Stimulated activated naive CD8-positive, alpha-beta T cell treated with anti-CD3 and anti-CD28 coated beads, Interleukin-15, Interleukin-2, amounts not matched to agents 100 U/mL and 50 U/mL, for 24 hours (primary cell): ENCODE data around the gene CLDN6.

ENCODE experiments used
- ATAC-seq: fragments of 150-1000 bp; cut with Tn5 transposase; one replicate; pipeline ENCODE4 v1.10.0; 2021
- DNase-seq: peaks from one replicate; pipeline ENCODE4 v3.0.0; 2021

The CLDN6 gene

DNA sequence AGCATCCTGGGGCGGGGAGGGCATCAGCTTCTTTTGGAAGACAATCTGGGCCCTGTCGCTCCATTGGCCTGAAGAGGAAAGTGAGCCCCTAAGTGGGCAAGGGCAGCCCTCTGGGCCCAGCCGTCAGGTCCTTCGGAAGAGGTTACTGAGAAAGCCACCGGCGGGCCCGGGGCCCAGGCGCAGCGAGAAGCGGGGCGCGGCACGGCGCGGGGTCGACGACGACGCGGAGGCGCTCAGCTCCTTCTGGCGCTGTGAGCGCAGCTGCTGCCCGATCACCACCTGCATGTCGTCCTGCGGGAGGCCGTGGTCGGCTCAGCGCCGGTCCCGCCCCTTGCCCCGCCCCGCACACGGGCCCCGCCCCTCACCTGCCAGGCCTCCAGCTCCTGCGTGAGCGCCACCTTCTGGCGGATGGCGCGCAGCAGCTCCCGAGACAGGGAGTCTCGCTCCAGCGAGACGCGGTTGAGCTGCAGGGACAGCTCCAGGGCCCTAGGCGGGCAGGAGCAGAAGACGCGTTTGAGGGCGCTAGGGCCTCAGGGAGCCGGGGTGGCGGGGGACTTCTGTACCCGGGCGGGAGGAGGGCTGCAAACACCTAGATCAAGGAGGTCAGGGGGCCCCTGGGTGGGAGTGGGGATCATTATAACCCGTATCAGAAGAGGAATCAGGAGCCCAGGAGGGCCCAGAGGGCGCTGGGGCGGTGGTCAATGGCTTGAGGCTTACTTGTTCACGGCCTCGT is 10.2 kb upstream of the CLDN6 start:
- ATAC-seq (peak; percentile 41), DNase-seq (peak; percentile 95)

DNA sequence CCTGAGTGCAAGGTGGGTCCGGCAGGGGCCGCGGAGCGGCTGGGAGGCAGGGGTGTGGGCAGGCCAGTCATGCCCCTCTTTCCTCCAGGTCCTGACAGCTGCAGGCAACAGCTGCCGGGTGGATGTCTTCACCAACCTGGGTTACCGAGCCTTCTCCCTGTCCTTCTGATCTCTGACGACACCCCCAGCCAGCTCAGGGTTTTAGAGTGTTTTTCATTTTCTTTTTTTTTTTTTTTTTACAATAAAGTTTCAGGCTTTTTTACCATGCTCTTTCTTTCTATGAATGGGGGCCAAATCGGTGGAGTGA is 9.5 kb upstream of the CLDN6 start:
- ATAC-seq (no peak), DNase-seq (no peak)

DNA sequence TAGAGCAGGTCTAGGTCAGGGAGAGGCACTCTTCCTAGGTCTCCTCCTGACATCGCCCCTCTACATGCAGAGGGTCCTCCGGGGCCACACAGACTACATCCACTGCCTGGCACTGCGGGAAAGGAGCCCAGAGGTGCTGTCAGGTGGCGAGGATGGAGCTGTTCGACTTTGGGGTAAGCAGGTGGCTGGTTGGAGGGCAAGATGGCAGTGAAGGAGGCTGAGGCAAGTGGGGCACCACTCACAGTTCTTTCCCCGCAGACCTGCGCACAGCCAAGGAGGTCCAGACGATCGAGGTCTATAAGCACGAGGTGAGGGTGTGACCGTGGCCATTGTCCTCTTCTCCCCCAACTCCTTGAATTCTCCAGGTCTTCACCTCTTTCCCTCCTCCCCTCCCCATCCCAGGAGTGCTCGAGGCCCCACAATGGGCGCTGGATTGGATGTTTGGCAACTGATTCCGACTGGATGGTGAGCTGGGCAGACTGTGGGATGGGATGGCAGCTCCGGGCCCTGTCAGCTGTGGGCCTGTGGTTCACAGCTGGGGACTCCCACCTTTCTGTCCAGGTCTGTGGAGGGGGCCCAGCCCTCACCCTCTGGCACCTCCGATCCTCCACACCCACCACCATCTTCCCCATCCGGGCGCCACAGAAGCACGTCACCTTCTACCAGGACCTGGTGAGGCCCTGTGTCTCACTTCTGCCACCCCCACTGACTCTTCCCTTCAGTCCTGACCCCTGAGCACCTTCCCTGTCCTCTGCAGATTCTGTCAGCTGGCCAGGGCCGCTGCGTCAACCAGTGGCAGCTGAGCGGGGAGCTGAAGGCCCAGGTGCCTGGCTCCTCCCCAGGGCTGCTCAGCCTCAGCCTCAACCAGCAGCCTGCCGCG is 8.9 kb upstream of the CLDN6 start:
- ATAC-seq = no peak

DNA sequence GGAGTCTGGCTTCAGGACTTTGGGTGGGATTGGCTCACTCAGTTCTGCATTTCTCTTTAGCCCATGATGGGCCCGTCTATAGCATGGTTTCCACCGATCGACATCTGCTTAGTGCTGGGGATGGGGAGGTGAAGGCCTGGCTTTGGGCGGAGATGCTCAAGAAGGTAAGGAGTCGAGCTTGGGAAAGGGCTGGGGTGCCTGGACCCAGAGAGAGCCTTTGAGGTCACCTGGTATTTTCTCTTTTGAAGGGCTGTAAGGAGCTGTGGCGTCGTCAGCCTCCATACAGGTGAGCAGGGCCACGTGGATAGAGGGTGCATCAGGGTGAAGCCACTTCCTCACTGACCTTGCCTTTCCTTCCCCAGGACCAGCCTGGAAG is 8.0 kb upstream of the CLDN6 start:
- DNase-seq (no peak), ATAC-seq (no peak)

More for the DNA sequence above, 8.9 kb upstream of the CLDN6 start:
- DNase-seq = no peak

DNA sequence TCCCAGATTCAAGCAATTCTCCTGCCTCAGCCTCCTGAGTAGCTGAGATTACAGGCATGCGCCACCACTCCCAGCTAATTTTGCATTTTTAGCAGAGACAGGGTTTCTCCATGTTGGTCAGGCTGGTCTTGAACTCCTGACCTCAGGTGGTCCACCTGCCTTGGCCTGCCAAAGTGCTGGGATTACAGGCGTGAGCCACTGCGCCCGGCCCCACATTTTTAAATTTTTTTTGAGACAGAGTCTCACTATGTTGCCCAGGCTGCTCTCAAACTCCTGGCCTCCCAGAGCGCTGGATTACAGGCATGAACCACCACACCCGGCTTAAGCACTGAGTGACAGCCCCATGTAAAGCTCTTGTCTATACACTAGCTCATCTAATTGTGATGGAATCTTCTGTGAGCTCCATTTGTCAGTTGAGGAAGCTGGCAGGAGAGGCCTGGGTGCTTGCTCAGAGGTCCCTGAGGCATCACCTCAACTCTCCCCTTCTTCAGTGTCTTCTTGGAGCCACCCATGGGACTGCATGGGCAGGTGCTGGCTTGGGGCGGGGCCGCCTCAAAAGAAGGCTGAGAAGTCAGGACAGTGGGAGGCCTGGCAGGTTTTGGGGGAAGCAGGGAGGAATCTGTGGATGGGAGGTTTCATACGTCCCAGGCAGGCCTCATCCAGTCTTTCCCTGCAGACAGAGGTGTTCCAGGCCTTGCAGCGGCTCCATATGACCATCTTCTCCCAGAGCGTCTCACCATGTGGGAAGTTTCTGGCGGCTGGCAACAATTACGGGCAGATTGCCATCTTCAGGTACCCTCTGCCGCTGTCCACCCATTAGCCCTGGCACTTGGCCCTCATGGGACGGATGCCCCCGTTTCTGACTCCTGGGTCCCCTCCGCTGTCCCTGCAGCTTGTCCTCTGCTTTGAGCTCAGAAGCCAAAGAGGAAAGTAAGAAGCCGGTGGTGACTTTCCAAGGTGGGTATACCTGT is 7.3 kb upstream of the CLDN6 start:
- ATAC-seq (no peak), DNase-seq (no peak)

DNA sequence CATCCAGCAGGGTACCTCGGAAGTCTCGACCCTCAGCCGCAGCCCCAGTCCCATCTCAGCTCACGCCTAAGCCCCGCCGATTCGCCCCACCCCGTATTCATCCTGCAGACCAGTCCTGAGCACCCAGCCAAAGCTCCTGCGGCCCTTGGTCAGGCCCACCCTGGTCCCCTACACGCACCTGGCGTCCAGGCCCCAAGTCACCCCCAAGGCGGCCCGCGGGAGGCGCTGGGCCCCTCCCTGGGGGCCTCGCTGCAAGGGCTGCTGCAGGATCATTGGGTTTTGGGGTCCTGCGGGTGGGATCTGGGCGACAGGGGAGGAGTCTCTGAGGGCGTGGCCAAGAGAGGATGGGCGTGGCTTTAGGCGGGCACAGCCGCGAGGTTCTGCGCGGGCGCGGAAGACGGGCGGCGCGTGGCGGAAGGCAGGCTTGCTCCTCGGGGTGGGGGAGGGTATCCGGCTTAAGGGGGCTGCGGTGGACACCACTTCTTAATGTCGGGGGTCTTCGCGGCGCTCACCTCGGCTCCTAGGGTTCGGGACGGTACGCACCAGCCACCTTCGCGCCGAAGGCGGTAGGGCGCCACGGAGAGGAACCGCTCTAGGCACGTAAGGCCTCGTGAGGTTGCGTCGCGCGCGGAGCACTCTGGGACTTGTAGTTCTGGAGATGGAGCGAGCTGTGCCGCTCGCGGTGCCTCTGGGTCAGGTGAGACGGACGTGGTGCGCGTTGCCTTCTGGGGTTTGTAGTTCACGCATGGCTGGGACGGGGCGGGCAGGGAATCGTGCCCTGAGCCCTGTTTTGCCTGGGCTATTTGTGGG is 5.9 kb upstream of the CLDN6 start, which contains the start of the genes HCFC1R1 and THOC6:
Gene HCFC1R1 (minus strand): TSS at position 274 of the 810 bp plus-strand sequence. CDS start 1 bp downstream, at position 273.
Gene THOC6 (plus strand): TSS at position 367 of the 810 bp plus-strand sequence. CDS start 292 bp downstream, at position 659.
- ATAC-seq = peak; percentile 83
- DNase-seq = peak; percentile 95

DNA sequence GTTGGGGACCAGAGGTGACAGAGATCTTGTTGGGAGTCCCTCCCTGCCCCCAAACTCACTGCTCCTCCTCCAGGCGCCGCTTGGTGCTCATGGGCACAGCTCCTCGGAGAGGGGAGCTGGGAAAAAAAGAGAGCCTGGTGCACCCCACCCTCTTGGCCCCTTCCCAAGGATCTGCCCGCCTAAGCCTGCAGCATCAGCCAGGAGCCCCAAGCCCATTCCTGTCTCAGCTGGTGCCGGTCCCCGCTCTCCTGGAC is 5.4 kb upstream of the CLDN6 start:
- ATAC-seq = no peak
- peak; percentile 45 for DNase-seq

DNA sequence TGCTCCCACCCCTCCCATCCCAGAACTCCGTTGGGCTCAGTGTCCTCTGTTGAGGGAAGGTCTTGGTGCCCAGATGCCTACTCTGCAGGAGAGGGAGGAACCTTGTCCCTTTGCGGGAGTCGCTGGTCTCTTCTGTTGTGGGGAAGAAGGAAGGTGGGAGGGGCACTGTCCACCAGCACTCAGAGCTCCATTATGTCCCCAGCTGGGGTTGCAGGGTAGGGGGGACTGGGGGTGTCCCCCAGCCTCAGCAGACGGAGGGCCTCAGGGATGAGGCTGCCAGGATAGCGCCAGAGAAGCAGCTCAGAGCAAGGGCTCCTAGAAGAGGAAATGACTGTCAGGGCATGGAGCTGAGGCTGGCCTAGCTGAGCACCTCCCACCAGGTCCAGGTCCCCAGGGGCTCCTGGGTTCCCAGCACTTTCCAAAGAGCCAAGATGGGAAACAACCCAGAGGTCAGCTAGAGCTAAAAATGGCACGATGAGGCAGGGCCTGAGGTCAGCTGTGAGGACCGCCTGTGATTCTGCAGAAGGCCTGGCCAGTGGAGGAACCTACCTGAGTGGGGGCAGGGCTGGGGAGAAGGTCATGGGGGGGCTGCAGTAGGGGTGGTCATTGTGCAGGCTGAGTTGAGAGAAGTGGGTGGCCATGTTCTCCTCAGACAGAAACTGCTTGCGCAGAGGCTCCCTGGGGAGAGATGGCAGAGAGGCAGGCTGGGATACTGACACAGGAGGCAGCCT is 4.9 kb upstream of the CLDN6 start:
- DNase-seq (peak; percentile 23), ATAC-seq (no peak)

DNA sequence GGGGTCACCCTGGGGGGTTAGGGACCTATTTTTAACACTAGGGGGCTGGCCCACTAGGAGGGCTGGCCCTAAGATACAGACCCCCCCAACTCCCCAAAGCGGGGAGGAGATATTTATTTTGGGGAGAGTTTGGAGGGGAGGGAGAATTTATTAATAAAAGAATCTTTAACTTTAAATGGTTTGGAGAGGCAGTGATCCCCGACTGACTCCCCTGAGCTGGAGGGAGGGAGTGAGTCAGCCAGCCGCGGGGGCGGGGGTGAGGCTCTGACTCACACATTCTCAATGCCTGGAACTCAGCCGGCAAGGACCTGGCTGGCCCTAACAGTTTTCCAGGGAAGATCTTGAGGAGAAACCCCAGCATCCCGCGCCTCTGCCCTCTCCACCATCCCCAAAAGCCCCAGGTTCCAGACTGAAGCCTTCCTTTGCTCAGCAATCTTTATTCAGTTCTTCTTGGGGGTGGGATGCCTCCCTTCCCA is 4.3 kb upstream of the CLDN6 start:
- ATAC-seq = peak; percentile 34
- DNase-seq = peak; percentile 93

DNA sequence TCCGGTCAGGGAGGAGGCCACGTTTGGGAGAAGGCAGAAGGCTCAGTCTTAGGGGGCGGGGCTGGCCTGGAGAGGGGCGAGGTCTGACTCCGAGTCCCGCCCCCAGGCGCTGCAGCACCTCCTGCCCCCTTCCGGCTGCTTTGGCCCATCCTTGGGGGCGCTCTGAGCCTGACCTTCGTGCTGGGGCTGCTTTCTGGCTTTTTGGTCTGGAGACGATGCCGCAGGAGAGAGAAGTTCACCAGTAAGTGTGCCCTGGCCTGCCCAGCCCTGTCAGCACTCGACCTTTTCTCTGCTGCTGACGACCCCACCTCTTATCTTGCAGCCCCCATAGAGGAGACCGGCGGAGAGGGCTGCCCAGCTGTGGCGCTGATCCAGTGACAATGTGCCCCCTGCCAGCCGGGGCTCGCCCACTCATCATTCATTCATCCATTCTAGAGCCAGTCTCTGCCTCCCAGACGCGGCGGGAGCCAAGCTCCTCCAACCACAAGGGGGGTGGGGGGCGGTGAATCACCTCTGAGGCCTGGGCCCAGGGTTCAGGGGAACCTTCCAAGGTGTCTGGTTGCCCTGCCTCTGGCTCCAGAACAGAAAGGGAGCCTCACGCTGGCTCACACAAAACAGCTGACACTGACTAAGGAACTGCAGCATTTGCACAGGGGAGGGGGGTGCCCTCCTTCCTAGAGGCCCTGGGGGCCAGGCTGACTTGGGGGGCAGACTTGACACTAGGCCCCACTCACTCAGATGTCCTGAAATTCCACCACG is 3.6 kb upstream of the CLDN6 start:
- DNase-seq (peak; percentile 91), ATAC-seq (peak; percentile 55)

DNA sequence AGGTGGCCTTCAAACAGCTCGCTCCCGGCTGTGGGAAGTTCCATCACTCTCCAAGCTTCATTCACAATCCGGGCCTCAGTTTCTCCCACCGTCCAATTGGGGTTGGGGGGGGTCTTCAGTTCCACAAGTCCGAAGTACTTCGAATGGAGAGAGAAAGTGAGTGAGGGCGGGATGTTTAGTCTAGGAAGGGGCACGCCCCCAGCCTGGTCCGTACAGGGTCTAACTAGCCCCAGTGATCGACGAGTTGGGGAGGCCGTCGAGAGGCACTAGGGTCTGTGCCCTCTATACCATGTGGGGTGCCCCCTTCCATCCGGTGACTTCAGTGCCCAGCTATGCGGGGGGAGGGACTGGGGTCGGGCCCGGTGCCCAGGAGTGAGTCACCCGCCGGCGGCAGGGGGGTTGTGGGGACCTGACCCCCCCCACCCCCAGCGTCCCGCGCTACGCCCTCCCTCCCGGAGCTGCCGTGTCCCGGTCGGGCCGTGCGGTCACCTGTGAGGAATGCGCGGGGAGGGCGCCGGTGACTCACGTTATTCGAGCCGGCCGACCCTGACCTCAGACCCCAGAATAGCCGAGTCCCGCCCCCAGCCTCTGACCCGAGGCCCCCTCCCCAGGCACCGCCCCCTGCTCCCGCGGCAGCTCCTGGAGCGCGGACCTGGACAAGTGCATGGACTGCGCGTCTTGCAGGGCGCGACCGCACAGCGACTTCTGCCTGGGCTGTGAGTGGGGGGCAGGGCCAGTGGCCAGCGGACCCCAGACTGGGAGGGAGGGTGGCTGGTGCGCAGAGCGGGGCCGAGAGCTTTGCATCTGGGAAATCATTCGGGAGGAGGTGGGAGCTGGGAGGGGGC is 2.8 kb upstream of the CLDN6 start:
- ATAC-seq = peak; percentile 5

DNA sequence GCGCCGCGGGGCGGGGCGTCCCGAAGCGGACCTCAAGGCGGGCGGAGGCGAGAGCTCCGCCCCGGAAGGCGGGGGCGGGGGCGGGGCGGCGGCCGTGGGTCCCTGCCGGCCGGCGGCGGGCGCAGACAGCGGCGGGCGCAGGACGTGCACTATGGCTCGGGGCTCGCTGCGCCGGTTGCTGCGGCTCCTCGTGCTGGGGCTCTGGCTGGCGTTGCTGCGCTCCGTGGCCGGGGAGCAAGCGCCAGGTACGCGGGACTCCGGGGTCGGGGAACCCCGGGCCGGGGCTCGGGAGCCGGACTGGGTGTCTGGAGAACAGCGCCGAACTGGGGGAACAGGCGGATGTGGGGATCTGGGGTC is 2.2 kb upstream of the CLDN6 start, which contains the start of gene TNFRSF12A:
Gene TNFRSF12A (plus strand): TSS at position 122 of the 357 bp plus-strand sequence. CDS start 30 bp downstream, at position 152.
- peak; percentile 82 for DNase-seq

More for the DNA sequence above, 2.8 kb upstream of the CLDN6 start:
- DNase-seq = peak; percentile 65

DNA sequence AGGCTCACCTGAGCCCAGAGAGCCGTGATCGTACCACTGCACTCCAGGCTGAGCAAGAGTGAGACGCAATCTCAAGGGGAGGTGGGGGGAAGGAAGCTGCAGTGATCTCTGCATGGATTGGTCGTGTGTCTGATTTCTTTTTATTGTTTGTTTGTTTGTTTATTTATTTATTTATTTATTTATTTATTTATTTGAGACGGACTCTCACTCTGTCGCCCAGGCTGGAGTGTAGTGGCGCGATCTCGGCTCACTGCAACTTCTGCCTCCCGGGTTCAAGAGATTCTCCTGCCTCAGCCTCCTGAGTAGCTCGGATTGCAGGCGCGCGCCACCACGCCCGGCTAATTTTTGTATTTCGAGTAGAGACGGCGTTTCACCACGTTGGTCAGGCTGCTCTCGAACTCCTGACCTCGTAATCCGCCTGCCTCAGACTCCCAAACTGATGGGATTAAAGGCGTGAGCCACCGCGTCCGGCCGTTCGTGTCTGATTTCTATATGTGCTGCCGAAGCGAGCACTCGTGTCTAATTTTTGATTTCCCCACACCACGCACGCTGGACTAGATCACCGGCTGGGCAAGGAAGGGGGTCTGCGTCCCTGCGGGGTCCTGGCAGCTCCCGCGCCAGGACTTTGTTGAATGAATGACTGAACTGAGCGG is 1.7 kb upstream of the CLDN6 start:
- ATAC-seq = no peak
- no peak for DNase-seq

More for the DNA sequence above, 2.2 kb upstream of the CLDN6 start, which contains the start of gene TNFRSF12A:
- peak; percentile 5 for ATAC-seq

DNA sequence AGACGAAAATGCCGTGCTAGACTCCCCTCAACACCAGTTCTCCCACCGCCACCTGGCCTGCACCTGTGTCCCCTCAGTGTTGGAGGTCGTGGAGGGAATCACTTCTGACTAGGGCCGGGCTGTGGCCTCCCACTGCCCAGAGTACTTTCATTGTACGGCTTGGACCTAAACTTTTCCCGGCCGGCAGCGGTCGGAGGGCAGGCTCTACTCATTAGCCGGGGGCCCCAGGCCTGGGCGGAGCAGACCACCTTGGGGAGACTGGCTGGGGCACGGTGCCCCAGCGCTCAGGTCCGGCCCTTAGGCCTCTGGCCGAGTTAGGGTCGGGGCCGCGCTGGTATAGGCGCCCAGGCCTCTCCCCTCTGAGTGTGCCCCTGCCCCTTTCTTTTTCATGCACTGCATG is 639 bp downstream of the CLDN6 start:
- ATAC-seq (no peak), DNase-seq (no peak)

DNA sequence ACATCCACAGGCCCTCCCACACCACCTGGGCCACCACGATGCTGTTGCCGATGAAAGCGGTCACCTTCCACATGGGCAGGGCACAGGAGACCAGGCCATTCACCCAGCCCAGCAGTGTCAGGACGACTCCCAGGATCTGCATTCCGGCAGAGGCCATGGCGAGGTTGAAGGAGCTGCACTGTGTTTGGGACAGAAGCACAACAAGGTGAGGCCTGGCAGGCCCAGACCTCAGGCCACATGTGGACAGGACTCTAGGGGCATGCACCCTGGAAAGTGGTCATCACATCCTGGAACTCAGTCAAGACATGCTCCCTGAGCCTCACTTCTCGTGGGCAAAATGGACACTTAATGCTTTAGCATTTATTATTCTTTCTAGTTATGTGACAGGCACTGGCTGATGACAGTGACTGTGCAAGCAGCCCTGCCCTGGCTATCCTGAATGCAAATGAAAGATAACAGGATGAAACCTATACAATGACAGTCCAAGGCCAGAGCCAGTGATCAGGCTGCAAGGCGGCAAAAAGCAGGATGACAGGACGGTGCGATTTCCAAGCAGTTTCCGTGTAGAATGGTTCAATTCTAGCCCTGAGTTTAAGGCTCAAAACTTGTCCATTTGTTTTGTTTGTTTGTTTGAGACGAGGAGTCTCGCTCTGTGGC is 2.0 kb downstream of the CLDN6 start:
- ATAC-seq (no peak), DNase-seq (no peak)

DNA sequence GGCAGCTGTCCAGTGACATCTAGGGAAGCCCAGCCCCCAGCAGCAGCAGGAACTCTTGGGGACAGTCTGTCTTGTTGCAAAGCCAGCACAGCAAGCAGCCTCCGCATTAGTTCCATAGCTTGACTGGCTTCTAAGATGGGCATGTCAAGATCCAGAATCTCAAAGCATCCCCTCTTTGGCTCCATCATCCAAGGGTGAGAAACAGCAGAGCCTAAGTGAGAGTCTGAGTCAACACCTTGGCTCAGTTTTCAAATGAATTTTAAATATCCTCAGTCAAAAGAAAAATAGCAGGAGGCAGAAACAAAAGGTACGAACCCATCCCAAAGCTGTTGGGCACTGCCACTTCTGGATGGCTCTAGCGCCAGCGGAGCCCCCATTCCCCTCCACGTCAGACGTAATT is 3.0 kb downstream of the CLDN6 start:
- no peak for DNase-seq
- no peak for ATAC-seq

DNA sequence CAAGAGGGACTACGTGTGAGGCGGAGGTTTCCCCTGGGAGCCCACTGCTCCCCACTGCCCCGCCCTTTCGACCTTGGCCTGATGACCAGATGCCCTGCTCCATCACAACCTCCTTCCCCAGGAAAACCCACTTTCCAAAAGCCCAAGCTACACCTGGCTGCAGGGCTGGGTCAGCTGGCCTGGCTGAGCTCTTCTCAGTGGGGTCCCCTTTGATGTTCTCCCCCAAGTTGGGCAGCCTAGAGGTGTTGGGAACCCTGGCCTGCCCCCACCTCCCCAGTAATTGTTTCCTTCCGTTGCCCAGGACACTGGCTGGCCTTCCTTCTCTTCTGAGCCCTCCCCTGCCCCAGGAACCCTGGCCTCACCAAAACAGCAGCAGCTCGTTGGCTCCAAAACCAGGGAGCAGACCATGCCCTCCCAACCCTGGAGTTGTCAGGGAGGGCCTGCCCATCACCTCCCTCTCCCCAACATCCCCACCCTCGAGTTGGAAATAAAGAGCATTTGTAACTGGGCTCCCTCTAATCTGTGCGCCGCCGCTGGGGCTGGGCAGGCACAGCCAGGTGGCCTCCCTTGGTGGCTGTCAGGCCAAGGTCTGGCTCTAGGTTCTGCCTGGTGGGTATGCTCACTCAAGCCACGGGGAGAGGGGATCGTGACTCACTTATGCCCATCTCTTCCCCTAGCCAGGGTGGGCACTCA is 3.8 kb downstream of the CLDN6 start:
- DNase-seq = no peak
- ATAC-seq = no peak
